HG02870 (cell line): ENCODE data around the gene CDH8.

Source experiments
- ATAC-seq: cut with Tn5 transposase; IDR thresholded peaks from one replicate; pipeline ENCODE4 v1.9.1; 2021; ENCODE audit warnings: mild to moderate bottlenecking, moderate library complexity; ENCODE audit not compliant: unreplicated experiment

CDH8 gene

DNA sequence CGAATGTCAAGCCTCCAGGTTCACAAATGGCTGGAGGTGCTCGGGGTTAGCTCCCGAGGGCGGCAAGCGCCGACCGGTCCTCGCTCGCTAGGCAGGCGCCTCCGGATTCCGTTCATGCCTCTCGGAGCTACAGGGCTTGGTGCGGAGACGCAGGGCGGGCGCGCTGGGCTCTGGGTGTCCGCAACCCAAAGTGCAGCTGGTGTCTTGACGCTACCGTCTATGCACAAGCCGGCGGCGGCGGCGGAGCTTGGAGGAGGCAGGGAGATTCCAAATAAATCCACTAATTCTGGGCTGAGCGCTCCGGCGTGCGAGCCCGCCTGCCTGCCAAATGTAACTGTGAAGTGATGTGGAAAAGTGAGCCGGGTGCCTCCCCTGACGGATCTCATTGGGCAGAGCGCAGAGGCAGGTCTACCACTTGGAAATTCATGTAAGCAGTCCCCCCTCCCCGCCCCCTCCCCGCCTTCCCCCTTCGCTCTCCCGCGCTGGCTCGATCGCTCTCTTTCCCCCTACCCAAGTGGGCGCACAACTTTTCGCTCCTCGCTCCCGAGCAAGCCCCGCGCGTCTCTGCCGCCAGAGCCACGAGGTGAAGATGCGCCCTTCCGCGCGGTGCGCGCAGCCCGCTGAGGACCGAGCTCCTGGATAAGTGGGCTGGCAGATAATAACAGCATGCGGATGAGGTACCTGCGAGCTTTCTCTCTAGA is at the start of gene CDH8:
TSS of gene CDH8 (minus strand) at position 338 of the 701 bp plus-strand sequence. CDS start 15,035 bp downstream, outside the sequence.
- no peak for ATAC-seq

GRCh38 chr16:62079236-62079635 is 43.0 kb upstream of the CDH8 start:
- ATAC-seq = no peak

- ATAC-seq = no peak
Observed at GRCh38 chr16:62077998-62078397, 41.8 kb upstream of the CDH8 start.

DNA sequence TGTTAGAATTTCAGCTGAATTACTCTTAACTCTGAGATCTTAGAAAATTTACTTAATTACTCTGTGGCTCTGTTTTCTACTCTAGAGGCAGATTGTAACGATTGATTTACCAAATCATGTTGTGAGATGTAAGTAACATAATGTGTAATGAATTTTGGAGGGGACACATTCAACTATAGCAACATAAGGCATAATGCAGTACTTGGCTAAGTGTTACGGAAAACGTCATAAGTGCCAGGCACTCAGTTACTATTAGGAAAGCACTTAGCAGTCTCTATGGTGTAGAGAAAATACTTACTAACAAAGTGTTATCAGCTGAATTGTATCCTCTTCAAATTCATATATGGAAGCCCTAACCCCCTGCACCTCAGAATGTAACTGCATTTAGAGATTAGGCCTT is 40.6 kb upstream of the CDH8 start:
- ATAC-seq = no peak

GRCh38 chr16:62068747-62069146 is 32.5 kb upstream of the CDH8 start:
- ATAC-seq = no peak

DNA sequence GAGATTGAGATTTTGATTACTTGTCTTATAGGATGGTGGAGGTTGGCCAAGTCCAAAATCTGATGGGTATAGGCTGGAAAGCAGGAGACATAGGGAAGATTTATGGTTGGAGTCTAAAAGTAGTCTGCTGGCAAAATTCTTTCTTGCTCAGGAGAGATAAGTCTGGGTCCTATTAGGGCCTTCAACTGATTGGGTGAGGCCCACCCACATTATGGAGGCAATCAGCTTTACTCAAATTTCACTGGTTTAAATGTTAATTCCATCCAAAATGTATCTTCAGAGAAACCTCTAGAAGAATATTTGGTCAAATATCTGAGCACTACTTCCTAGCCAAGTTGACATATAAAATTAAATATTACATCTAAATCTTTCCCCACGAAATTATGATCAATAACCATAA is 31.7 kb upstream of the CDH8 start:
- ATAC-seq = no peak

DNA sequence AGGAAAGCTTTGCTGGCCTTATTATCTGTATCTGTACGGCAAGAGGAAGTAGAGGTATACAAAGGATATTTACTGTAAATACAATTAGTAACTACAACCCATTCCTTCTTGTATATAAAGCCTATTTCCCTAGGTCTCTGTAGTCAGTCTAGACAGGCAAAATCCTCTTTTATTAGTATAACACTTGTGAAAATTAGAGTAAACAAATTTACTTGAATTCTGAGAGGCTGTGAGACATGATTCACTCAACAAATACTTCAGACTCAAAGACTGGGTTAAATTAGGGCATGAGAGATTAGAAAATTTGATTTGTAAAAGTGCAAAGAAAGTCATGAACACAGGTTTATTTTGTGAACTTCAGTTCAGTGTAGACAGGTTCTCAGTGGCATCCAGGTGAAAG is 30.9 kb upstream of the CDH8 start:
- no peak for ATAC-seq

GRCh38 chr16:62066747-62067146 is 30.5 kb upstream of the CDH8 start:
- no peak for ATAC-seq

DNA sequence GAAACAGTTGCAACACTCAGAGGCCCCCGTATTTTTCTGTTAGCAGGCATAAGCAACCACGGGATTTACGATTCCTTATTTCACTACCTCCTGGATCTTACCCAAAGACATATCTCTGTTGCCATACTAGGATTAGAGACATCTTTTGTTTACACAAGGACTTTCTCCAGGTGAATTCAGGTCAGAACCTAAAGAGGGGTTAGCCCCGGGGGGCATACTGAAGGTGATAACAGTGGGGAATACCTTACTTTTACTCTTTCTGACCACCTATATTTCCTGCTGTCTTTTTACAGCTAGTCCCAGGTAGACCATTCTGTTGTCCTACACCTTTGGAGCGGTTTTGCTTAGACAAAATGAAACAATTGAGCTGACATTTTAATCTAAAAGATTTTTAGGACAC is 27.9 kb upstream of the CDH8 start:
- no peak for ATAC-seq

DNA sequence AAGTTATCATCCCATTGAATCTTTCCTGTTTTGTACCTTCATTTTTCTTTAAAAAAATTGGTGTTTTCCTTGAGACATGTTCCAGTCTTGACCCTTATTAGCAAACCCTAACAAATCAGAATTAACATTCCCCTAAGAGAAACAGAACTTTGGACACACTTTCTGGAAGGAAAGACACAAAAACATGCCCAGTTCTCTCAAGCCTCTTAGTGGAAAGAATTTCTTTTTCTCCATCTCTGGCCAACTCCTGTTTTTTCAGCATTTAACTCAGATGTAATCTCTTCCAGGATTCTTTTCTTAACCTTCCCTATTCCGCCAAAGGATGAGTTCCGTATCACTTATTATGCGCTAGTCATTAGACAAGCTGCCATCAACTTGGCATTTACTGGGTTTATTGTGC is 23.9 kb upstream of the CDH8 start:
- ATAC-seq = no peak

DNA sequence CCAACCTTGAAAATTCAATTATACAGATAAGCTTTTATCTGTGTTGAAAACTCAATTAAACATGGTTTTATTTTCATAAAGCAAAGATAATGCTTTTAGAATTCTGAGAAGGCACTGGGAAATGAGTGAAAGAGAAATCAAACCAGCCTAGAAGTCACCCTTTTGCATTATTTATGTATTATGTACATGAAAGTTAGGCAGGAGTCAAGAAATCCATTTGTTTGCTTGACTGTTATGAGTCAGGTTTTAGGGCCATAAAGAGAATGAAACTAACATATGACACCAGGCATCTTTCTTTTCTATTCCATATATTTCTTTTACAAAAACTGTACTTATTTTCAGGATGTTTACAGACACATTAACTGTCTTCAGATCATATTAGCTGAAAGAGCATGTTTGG is 23.3 kb upstream of the CDH8 start:
- ATAC-seq = no peak

DNA sequence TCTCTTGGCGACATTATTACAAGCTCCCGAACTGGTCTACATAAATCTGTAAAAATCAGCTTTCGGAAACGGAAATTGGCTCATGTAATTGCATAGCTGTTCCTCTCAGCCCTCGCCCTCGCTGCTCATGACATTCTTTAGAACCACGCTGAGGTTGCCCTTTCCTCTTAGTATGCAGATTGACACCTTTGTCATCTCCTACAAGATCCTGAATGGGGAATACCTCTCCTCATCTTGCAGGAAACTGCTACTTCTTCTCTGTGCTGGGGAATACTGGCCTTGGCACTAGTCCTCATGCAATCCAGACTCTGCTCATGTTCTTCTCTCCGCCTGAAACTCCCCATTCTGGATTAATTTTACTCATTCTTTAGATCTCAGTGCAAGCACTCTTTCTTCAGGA is 22.2 kb upstream of the CDH8 start:
- ATAC-seq = no peak

GRCh38 chr16:62051942-62052341 is 15.7 kb upstream of the CDH8 start:
- ATAC-seq = no peak

GRCh38 chr16:62050793-62051192 is 14.6 kb upstream of the CDH8 start:
- ATAC-seq = no peak

DNA sequence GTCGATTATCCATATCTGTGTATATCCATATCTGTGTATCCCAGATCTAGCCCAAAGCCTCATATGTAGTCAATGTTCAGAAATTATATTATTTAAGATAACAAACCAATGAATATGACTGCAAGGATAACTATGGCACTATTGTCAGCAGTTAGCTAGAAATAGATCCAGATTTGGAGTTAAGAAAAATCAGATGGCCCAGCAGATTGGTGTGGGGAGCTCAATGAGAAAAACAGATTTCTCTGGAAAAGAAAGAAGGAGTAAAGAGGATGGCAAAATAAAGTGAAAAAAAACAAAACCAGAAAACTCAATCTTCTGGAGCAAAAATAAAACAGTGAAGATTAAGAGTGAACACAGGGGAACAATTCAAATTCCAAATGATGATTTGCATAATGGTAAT is 10.6 kb upstream of the CDH8 start:
- no peak for ATAC-seq

- no peak for ATAC-seq
Observed at GRCh38 chr16:62041401-62041800, 5.2 kb upstream of the CDH8 start.

- ATAC-seq = no peak
Observed at GRCh38 chr16:62038646-62039045, 2.4 kb upstream of the CDH8 start.

DNA sequence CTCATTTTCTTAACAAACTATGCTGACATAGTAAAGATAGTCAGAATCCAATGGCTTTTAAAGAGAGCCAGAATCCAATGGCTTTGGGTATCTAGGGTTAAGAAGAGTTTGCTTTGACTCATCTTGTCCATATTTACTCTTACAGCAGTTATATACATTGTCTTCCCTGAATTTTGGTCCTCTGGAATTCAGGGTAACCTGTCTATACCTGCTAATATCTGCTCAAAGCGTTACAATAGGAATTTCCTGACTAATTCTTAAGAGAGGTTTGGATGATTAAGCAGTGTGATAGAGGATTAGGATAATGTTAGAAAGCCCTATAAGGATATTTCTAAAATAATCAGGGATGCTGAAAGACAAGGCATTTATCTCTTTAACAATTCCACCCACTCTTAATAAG is 2.0 kb upstream of the CDH8 start:
- ATAC-seq = no peak

GRCh38 chr16:62036802-62037135 is 531 bp upstream of the CDH8 start:
- ATAC-seq = no peak

DNA sequence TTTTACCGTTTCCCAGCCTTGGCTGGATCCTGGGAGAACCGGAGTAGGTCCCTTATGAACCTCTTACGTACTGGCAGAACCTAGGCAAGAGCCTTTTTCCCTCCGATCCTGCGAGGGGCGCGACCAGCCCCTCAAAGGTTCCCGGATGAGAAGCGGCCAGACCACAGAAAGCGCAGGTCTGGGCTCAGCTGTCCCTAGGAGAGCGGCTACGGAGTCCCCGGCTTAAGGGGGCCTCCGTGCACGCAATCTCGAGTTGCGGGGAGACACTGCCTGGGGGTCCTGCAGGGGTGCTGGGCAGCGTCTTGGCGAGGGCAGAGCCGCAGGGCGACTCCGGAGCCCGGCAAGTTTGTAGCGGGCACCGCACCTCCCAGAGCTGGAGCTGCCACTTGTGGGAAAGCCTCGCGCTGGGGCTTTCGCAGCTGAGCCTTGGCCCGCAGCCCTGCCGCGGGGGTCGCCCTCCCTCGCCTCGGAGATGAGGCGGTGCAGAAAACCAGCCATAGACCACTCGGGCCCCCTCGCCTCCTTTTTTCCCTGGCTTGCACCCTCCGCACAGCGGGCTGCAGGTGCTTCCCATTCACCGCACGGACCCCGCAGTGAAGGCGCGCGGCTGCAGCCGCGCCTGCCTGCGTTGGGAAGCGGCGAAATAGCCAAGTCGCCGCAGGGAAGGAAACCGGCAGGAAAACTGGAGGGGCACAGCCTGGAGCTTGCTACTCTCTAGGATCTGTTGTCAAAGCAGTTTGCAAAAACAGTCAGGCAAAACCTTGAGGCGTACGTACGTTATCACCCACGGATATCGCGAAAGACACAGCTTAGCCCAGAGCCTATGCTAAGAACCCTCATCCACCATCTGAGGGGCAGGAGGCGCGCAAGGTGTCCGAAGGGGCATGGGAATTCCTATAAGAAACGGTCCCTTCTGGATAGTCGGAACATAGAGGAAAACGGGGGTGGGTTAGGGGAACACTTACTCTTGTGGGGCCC is 834 bp downstream of the CDH8 start:
- no peak for ATAC-seq

GRCh38 chr16:62034231-62035114 is 1.8 kb downstream of the CDH8 start:
- no peak for ATAC-seq
